Endodermal cell (in vitro differentiated cells): ENCODE results near the gene LRFN2. TPM values are rescaled to one million over a fixed set of nuclear protein-coding genes. Genes with fewer than 3 reads are reported as not detected.

Experiments
- DNase-seq: peaks from one replicate; pipeline ENCODE4 v3.0.0-alpha.2; 2017
- H3K27ac ChIP-seq: 2 replicates; pipeline ENCODE4 v1.5.1; 2013; ENCODE audit warnings: mild to moderate bottlenecking, low read depth, low read length, moderate library complexity
- H3K27me3 ChIP-seq: 2 replicates; pipeline ENCODE4 v1.6.1; 2013; ENCODE audit warnings: mild to moderate bottlenecking, low read length, moderate library complexity; ENCODE audit not compliant: insufficient read depth, control insufficient read depth, poor library complexity, severe bottlenecking
- H3K36me3 ChIP-seq: 2 replicates; pipeline ENCODE4 v1.7.0; 2013; ENCODE audit warnings: mild to moderate bottlenecking, low read length, moderate library complexity; ENCODE audit not compliant: control insufficient read depth, insufficient read depth
- H3K4me1 ChIP-seq: one replicate; pipeline ENCODE4 v1.7.0; 2013; ENCODE audit warnings: low read length; ENCODE audit not compliant: control insufficient read depth, insufficient read depth
- H3K4me3 ChIP-seq: 2 replicates; pipeline ENCODE4 v1.5.1; 2013; ENCODE audit warnings: mild to moderate bottlenecking, low read length, moderate library complexity
- H3K9ac ChIP-seq: 2 replicates; pipeline ENCODE4 v1.6.1; 2013; ENCODE audit warnings: mild to moderate bottlenecking, low read length, moderate library complexity; ENCODE audit not compliant: poor library complexity, severe bottlenecking; ENCODE audit errors: extremely low read depth
- H3K9me3 ChIP-seq: 2 replicates; pipeline ENCODE4 v1.6.1; 2013; ENCODE audit warnings: mild to moderate bottlenecking, low read length, moderate library complexity; ENCODE audit not compliant: control insufficient read depth
- H3K27ac Mint-ChIP-seq: 2 replicates; pipeline ENCODE4 v1.8.0; 2020; ENCODE audit warnings: mixed read lengths
- H3K27me3 Mint-ChIP-seq: 2 replicates; pipeline ENCODE4 v1.8.0; 2021; ENCODE audit warnings: mild to moderate bottlenecking, mixed read lengths; ENCODE audit not compliant: insufficient read depth
- H3K36me3 Mint-ChIP-seq: 2 replicates; pipeline ENCODE4 v1.8.0; 2020; ENCODE audit warnings: low read depth, mixed read lengths
- H3K4me1 Mint-ChIP-seq: 2 replicates; pipeline ENCODE4 v1.8.0; 2020; ENCODE audit warnings: mixed read lengths
- H3K4me3 Mint-ChIP-seq: 2 replicates; pipeline ENCODE4 v1.8.0; 2020; ENCODE audit warnings: mild to moderate bottlenecking, moderate library complexity, mixed read lengths
- H3K9me3 Mint-ChIP-seq: 2 replicates; pipeline ENCODE4 v1.8.0; 2020; ENCODE audit warnings: mild to moderate bottlenecking, mixed read lengths
- CTCF ChIP-seq: fragments of 200-600 bp; sonication (generic); conservative IDR thresholded peaks from 2 replicates; pipeline ENCODE4 v1.5.0; 2021; ENCODE audit warnings: antibody characterized with exemption, mild to moderate bottlenecking
- WGBS, 2 experiments: methylation state at CpG; one replicate each; pipeline versions ENCODE4 v1.1.5 to v1.1.7; 2013; ENCODE audit warnings: missing lambda C conversion rate in 2 of 2, mixed read lengths in 1 of 2; ENCODE audit not compliant: insufficient coverage in 1 of 2, insufficient read length in 1 of 2; 5-methylcytosine and 5-hydroxymethylcytosine counted together
- total RNA-seq, 2 donors: library from RNA; stranded (reverse); fragmentation: NEBNext Ultra II Directional in 1 of 2; extraction: Animal tissue kit (Norgen Biotek cat#: 25700) in 1 of 2; gene quantifications; 2 replicates in 1 of 2; 3 replicates in 1 of 2; pipeline ENCODE4 v1.2.1, GENCODE V29; 2021

The LRFN2 gene
- total RNA-seq, 2 donors from 2014 or later = 0.15 TPM; not detected in 1

GRCh38 chr6:40395066-40395697, 192.0 kb downstream of the LRFN2 start:
- Histone ChIP-seq H3K27ac (no peak overlapping the region), H3K9ac (no peak overlapping the region), H3K4me3 (no peak overlapping the region), H3K4me1 (no peaks in the 10 kb centered on the region), H3K9me3 (no peaks in the 10 kb centered on the region), H3K27me3 (peaks cover 9% of the 10 kb centered on the region), H3K36me3 (no peaks in the 10 kb centered on the region)
- Mint-ChIP-seq H3K36me3 (no peaks in the 10 kb centered on the region), H3K4me3 (no peak overlapping the region), H3K9me3 (no peaks in the 10 kb centered on the region), H3K27ac (no peak overlapping the region), H3K27me3 (peaks cover 1% of the 10 kb centered on the region), H3K4me1 (no peaks in the 10 kb centered on the region)
- 69 to 87% methylated on average over 2 to 5 of the region's 5 CpGs for WGBS, 2 experiments
- no peak for TF ChIP-seq CTCF
- DNase-seq = peak; percentile 24

GRCh38 chr6:40394381-40394780, 192.8 kb downstream of the LRFN2 start:
- no peak overlapping the region for H3K4me3 ChIP-seq
- no peak for TF ChIP-seq CTCF
- peaks cover 6% of the 10 kb centered on the region for H3K27me3 Mint-ChIP-seq

DNA sequence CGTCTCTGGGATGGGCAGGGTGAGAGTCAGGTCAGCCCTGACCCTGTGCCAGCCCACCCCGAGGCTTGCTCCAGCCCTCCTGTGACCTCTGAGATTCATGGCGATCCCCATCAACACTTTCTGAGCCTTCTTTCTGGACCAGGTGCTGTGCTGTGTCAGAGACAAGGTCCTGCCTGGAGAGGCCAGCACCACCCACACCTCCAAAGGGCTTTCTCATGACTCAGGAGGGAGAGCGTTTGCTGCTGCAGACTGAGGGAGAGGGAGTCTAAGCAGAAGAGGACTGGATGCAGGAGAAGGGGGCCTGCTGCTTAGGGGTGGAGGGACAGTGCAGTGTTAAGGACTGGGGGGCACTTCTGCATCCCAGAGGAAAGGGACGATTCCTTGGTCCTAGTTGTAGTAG, 193.5 kb downstream of the LRFN2 start:
- Mint-ChIP-seq H3K27me3 (peaks cover 6% of the 10 kb centered on the region), H3K4me3 (no peak overlapping the region), H3K9me3 (no peaks in the 10 kb centered on the region), H3K4me1 (no peaks in the 10 kb centered on the region), H3K36me3 (no peaks in the 10 kb centered on the region), H3K27ac (no peak overlapping the region)
- no peak for TF ChIP-seq CTCF
- WGBS, 2 experiments = 58 to 66% methylated on average over 3 to 5 of the region's 5 CpGs
- no peaks in the 10 kb centered on the region for H3K4me1 ChIP-seq
- peak; percentile 42 for DNase-seq
- no peak overlapping the region for H3K27ac ChIP-seq
- H3K4me3 ChIP-seq = no peak overlapping the region
- peaks cover 24% of the 10 kb centered on the region for H3K27me3 ChIP-seq
- H3K9ac ChIP-seq = no peak overlapping the region
- no peaks in the 10 kb centered on the region for H3K9me3 ChIP-seq
- H3K36me3 ChIP-seq = no peaks in the 10 kb centered on the region

More at GRCh38 chr6:40394381-40394780, 192.8 kb downstream of the LRFN2 start:
- Mint-ChIP-seq H3K36me3 (no peaks in the 10 kb centered on the region), H3K4me1 (no peaks in the 10 kb centered on the region), H3K27ac (no peak overlapping the region), H3K4me3 (no peak overlapping the region), H3K9me3 (no peaks in the 10 kb centered on the region)
- 94 to 100% methylated on average over 1 of the region's 1 CpG for WGBS, 2 experiments
- H3K36me3 ChIP-seq = no peaks in the 10 kb centered on the region
- no peaks in the 10 kb centered on the region for H3K4me1 ChIP-seq
- H3K9me3 ChIP-seq = no peaks in the 10 kb centered on the region
- H3K27me3 ChIP-seq = peaks cover 17% of the 10 kb centered on the region
- DNase-seq = no peak
- no peak overlapping the region for H3K27ac ChIP-seq
- no peak overlapping the region for H3K9ac ChIP-seq
